Measurements from ENCODE around the gene SELENOF. TPM values are rescaled to one million over a fixed set of nuclear protein-coding genes. Genes with fewer than 3 reads are reported as not detected.

SELENOF gene
- total and polyA plus RNA-seq, 10 of the 15 experiments (the other 5 are each of a cell fraction or from before 2014, with no cell fraction given), result 98.7 to 254 (median 172) TPM

DNA sequence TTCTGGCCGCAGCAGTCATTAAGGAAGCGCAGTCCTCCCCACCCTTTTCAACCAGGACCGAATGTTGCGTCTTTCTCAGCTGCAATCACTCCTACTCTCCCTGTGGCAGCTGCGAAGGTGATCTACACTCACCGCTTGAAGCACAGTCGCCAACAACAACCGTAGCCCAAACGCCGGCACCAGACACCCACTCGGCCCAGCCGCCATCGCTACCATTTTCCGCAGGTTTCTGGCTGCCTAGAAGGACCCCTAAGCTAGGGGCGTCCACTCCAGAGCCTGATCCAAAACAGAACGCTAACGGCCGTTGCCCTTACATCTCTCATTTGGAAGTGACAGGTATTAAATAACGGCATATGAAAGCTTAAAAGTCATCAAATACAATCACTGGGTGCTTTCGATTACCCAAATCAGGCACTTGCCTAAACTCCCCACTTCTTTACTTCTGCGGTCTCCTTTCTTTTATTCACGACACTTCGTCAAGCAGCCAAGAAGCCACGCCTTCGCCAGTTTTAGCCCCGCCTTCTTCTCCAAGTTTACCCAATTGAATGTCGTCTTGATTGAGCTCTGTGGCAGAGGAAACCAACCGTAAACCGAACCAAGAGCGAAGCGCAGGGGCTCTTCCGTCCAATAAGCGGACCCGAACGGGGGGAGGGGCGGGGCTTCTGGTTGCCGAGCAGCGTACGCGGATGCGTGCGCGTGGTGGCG, at the start of gene SELENOF (continued):
- TF ChIP-seq, protein P1, sequence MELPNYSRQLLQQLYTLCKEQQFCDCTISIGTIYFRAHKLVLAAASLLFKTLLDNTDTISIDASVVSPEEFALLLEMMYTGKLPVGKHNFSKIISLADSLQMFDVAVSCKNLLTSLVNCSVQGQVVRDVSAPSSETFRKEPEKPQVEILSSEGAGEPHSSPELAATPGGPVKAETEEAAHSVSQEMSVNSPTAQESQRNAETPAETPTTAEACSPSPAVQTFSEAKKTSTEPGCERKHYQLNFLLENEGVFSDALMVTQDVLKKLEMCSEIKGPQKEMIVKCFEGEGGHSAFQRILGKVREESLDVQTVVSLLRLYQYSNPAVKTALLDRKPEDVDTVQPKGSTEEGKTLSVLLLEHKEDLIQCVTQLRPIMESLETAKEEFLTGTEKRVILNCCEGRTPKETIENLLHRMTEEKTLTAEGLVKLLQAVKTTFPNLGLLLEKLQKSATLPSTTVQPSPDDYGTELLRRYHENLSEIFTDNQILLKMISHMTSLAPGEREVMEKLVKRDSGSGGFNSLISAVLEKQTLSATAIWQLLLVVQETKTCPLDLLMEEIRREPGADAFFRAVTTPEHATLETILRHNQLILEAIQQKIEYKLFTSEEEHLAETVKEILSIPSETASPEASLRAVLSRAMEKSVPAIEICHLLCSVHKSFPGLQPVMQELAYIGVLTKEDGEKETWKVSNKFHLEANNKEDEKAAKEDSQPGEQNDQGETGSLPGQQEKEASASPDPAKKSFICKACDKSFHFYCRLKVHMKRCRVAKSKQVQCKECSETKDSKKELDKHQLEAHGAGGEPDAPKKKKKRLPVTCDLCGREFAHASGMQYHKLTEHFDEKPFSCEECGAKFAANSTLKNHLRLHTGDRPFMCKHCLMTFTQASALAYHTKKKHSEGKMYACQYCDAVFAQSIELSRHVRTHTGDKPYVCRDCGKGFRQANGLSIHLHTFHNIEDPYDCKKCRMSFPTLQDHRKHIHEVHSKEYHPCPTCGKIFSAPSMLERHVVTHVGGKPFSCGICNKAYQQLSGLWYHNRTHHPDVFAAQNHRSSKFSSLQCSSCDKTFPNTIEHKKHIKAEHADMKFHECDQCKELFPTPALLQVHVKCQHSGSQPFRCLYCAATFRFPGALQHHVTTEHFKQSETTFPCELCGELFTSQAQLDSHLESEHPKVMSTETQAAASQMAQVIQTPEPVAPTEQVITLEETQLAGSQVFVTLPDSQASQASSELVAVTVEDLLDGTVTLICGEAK (IDR thresholded peaks at IDR 0.05; ENCODE audit: borderline replicate concordance), result no peak
- peak; percentile 80 for TF ChIP-seq KLF5 (IDR thresholded peaks at IDR 0.05; ENCODE audit: partially characterized antibody)
- TF ChIP-seq SIN3A (IDR thresholded peaks at IDR 0.05; ENCODE audit: low read depth, low read length), result peak; percentile 8; the same call in 1 of the 2 replicates
- TF ChIP-seq CREB1 (IDR thresholded peaks at IDR 0.05; ENCODE audit: low read depth), result no peak
- TF ChIP-seq, protein P2, sequence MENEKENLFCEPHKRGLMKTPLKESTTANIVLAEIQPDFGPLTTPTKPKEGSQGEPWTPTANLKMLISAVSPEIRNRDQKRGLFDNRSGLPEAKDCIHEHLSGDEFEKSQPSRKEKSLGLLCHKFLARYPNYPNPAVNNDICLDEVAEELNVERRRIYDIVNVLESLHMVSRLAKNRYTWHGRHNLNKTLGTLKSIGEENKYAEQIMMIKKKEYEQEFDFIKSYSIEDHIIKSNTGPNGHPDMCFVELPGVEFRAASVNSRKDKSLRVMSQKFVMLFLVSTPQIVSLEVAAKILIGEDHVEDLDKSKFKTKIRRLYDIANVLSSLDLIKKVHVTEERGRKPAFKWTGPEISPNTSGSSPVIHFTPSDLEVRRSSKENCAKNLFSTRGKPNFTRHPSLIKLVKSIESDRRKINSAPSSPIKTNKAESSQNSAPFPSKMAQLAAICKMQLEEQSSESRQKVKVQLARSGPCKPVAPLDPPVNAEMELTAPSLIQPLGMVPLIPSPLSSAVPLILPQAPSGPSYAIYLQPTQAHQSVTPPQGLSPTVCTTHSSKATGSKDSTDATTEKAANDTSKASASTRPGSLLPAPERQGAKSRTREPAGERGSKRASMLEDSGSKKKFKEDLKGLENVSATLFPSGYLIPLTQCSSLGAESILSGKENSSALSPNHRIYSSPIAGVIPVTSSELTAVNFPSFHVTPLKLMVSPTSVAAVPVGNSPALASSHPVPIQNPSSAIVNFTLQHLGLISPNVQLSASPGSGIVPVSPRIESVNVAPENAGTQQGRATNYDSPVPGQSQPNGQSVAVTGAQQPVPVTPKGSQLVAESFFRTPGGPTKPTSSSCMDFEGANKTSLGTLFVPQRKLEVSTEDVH (IDR thresholded peaks at IDR 0.05; ENCODE audit: low read depth, partially characterized antibody), result peak; percentile 44
- 0 out of 2 replicates have a peak, but pooled peaks have one; percentile 15 for TF ChIP-seq TBL1XR1 (IDR thresholded peaks at IDR 0.05; ENCODE audit: low read depth, low read length)
- TF ChIP-seq PAX5 (IDR thresholded peaks at IDR 0.05; ENCODE audit: borderline replicate concordance, low read depth, low read length), result no peak
- TF ChIP-seq ZNF622 (IDR thresholded peaks at IDR 0.05), result no peak
- TF ChIP-seq, protein P3, sequence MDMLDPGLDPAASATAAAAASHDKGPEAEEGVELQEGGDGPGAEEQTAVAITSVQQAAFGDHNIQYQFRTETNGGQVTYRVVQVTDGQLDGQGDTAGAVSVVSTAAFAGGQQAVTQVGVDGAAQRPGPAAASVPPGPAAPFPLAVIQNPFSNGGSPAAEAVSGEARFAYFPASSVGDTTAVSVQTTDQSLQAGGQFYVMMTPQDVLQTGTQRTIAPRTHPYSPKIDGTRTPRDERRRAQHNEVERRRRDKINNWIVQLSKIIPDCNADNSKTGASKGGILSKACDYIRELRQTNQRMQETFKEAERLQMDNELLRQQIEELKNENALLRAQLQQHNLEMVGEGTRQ (IDR thresholded peaks at IDR 0.05; ENCODE audit: borderline replicate concordance, low read depth, low read length), result no peak
- 0 out of 2 replicates have a peak, but pooled peaks have one; percentile 11 for TF ChIP-seq TCF12 (IDR thresholded peaks at IDR 0.05; ENCODE audit: low read depth, low read length)
- no peak; the same call in 1 of the 2 replicates for TF ChIP-seq CHD2 (IDR thresholded peaks at IDR 0.05; ENCODE audit: borderline replicate concordance, low read depth, low read length)
- TF ChIP-seq, protein P4, sequence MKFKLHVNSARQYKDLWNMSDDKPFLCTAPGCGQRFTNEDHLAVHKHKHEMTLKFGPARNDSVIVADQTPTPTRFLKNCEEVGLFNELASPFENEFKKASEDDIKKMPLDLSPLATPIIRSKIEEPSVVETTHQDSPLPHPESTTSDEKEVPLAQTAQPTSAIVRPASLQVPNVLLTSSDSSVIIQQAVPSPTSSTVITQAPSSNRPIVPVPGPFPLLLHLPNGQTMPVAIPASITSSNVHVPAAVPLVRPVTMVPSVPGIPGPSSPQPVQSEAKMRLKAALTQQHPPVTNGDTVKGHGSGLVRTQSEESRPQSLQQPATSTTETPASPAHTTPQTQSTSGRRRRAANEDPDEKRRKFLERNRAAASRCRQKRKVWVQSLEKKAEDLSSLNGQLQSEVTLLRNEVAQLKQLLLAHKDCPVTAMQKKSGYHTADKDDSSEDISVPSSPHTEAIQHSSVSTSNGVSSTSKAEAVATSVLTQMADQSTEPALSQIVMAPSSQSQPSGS (IDR thresholded peaks at IDR 0.05; ENCODE audit: low read length), result no peak
- TF ChIP-seq IKZF2 (IDR thresholded peaks at IDR 0.05), result no peak
- TF ChIP-seq SUPT20H (IDR thresholded peaks at IDR 0.05; ENCODE audit: borderline replicate concordance, control insufficient read depth, low read depth, low read length), result no peak
- TF ChIP-seq, protein P5, sequence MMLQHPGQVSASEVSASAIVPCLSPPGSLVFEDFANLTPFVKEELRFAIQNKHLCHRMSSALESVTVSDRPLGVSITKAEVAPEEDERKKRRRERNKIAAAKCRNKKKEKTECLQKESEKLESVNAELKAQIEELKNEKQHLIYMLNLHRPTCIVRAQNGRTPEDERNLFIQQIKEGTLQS (IDR thresholded peaks at IDR 0.05; ENCODE audit: borderline replicate concordance, extremely low read depth, low read depth, low read length), result peak; percentile 32; the same call in 1 of the 2 replicates
- TF ChIP-seq NBN (IDR thresholded peaks at IDR 0.05), result peak; percentile 65
- TF ChIP-seq, protein P6, sequence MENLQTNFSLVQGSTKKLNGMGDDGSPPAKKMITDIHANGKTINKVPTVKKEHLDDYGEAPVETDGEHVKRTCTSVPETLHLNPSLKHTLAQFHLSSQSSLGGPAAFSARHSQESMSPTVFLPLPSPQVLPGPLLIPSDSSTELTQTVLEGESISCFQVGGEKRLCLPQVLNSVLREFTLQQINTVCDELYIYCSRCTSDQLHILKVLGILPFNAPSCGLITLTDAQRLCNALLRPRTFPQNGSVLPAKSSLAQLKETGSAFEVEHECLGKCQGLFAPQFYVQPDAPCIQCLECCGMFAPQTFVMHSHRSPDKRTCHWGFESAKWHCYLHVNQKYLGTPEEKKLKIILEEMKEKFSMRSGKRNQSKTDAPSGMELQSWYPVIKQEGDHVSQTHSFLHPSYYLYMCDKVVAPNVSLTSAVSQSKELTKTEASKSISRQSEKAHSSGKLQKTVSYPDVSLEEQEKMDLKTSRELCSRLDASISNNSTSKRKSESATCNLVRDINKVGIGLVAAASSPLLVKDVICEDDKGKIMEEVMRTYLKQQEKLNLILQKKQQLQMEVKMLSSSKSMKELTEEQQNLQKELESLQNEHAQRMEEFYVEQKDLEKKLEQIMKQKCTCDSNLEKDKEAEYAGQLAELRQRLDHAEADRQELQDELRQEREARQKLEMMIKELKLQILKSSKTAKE (IDR thresholded peaks at IDR 0.05; ENCODE audit: low read depth, poor library complexity, severe bottlenecking), result peak; percentile 20
